GM12878 (cell line): ENCODE data around the gene LSM3. TPM values are rescaled to one million over a fixed set of nuclear protein-coding genes. Genes with fewer than 3 reads are reported as not detected.

Experiments used
- ATAC-seq: fragments of 200-7000 bp; cut with Tn5 transposase; 3 replicates; pipeline ENCODE4 v1.9.1; 2020; ENCODE audit warnings: mild to moderate bottlenecking, moderate library complexity
- BruUV-seq: library from RNA; stranded (reverse); fragments of 400-500 nt; replicated peaks from 2 replicates; lab custom pipeline; 2021; lab: Mats Ljungman, UMichigan
- CTCF ChIA-PET: fragments of 300-600 bp; sonication (Branson Sonifier 250); formaldehyde crosslinking; extraction: SDS; loops from one replicate; lab custom pipeline; 2021; ENCODE audit warnings: inconsistent platforms; lab: Yijun Ruan, JAX
- POLR2A ChIA-PET: fragments of 350-600 bp; formaldehyde crosslinking; extraction: SDS; loops from one replicate; lab custom pipeline; 2021; ENCODE audit warnings: inconsistent platforms; lab: Charles Lee
- RAD21 ChIA-PET: fragments of 300-600 bp; sonication (Branson Sonifier 250); formaldehyde crosslinking; loops from one replicate; lab custom pipeline; 2023; ENCODE audit warnings: antibody characterized with exemption; ENCODE audit not compliant: unreplicated experiment; lab: Charles Lee
- SMC1A ChIA-PET: fragments of 300-600 bp; sonication (Branson Sonifier 250); formaldehyde crosslinking; loops from one replicate; lab custom pipeline; 2023; ENCODE audit not compliant: unreplicated experiment, uncharacterized antibody; lab: Charles Lee
- DNase-seq: peaks from one replicate; pipeline ENCODE4 v3.0.0-alpha.2; 2011; ENCODE audit warnings: low read depth, low spot score
- FAIRE-seq: peaks from 3 replicates; lab custom pipeline; 2011; peaks lifted over from hg19 to GRCh38; lab: Jason Lieb, UNC
- H2AFZ ChIP-seq: 2 replicates; pipeline ENCODE4 v1.6.0; 2011; ENCODE audit warnings: low read depth, low read length, control low read depth; ENCODE audit not compliant: control insufficient read depth
- H3K27ac ChIP-seq: 2 replicates; pipeline ENCODE4 v1.5.1; 2011; ENCODE audit warnings: control low read depth; ENCODE audit not compliant: control insufficient read depth, insufficient read depth
- H3K27me3 ChIP-seq, 2 experiments: replicated peaks in 1 of 2; 2 replicates each; pipeline versions ENCODE4 v1.6.0 to v1.6.1; 2011; ENCODE audit warnings: low read length in 1 of 2; ENCODE audit not compliant: control insufficient read depth in 2 of 2, insufficient read depth in 2 of 2
- H3K36me3 ChIP-seq, 2 experiments: 2 replicates each; pipeline ENCODE4 v1.5.1; 2011; ENCODE audit warnings: low read length in 1 of 2; ENCODE audit not compliant: control insufficient read depth in 2 of 2, insufficient read depth in 2 of 2
- H3K4me1 ChIP-seq: 2 replicates; pipeline ENCODE4 v1.6.1; 2011; ENCODE audit warnings: mild to moderate bottlenecking, low read length, moderate library complexity, mixed read lengths; ENCODE audit not compliant: control insufficient read depth, insufficient read depth
- H3K4me2 ChIP-seq: 2 replicates; pipeline ENCODE4 v1.6.0; 2011; ENCODE audit warnings: control low read depth; ENCODE audit not compliant: control insufficient read depth, insufficient read depth
- H3K4me3 ChIP-seq: fragments of 200-600 bp; sonication (generic); 2 replicates; pipeline ENCODE4 v1.5.1; 2016
- H3K79me2 ChIP-seq: 2 replicates; pipeline ENCODE4 v1.6.0; 2011; ENCODE audit warnings: low read length; ENCODE audit not compliant: control insufficient read depth, insufficient read depth
- H3K9ac ChIP-seq: 2 replicates; pipeline ENCODE4 v1.8.0; 2011; ENCODE audit warnings: low read length, control low read depth, mixed read lengths; ENCODE audit not compliant: control insufficient read depth, insufficient read depth
- H3K9me3 ChIP-seq: replicated peaks from 3 replicates; pipeline ENCODE4 v1.5.1; 2011; ENCODE audit warnings: mild to moderate bottlenecking, low read length; ENCODE audit not compliant: control insufficient read depth, insufficient read depth
- H4K20me1 ChIP-seq: 2 replicates; pipeline ENCODE4 v1.6.0; 2011; ENCODE audit not compliant: control insufficient read depth, insufficient read depth
- BCL3 ChIP-seq: IDR thresholded peaks from 2 replicates; pipeline ENCODE4 v1.6.1; 2011; ENCODE audit warnings: borderline replicate concordance, low read depth, mild to moderate bottlenecking, moderate library complexity, low read length; ENCODE audit not compliant: insufficient read depth, poor library complexity, severe bottlenecking
- BRCA1 ChIP-seq: IDR thresholded peaks from 2 replicates; pipeline ENCODE4 v1.6.1; 2011; ENCODE audit warnings: low read depth, low read length, improper control_type of control experiment
- CBFB ChIP-seq: IDR thresholded peaks from 2 replicates; pipeline ENCODE4 v1.6.1; 2016; ENCODE audit warnings: antibody characterized with exemption, low read depth
- CREB1 ChIP-seq: IDR thresholded peaks from 2 replicates; pipeline ENCODE4 v1.6.1; 2012; ENCODE audit warnings: low read depth, mild to moderate bottlenecking, inconsistent platforms
- EGR1 ChIP-seq, 2 experiments: IDR thresholded peaks; 1 replicate in 1 of 2; 2 replicates in 1 of 2; pipeline ENCODE4 v1.6.1; 2011 to 2012; ENCODE audit warnings: low read depth in 2 of 2, low read length in 2 of 2, borderline replicate concordance in 1 of 2, mild to moderate bottlenecking in 1 of 2, moderate library complexity in 1 of 2
- ETV6 ChIP-seq, 2 experiments: fragments of 450-650 bp in 1 of 2; IDR thresholded peaks in 1 of 2; conservative IDR thresholded peaks in 1 of 2; 2 replicates each; pipeline ENCODE4 v1.6.1; 2014; ENCODE audit warnings: antibody characterized with exemption in 1 of 2, borderline replicate concordance in 1 of 2, low read depth in 1 of 2, mild to moderate bottlenecking in 1 of 2, moderate library complexity in 1 of 2
- HDAC2 ChIP-seq: fragments of 200-600 bp; sonication (generic); IDR thresholded peaks from 2 replicates; pipeline ENCODE4 v1.6.1; 2017
- KLF5 ChIP-seq: fragments of 450-650 bp; IDR thresholded peaks from 2 replicates; pipeline ENCODE4 v1.6.1; 2014; ENCODE audit warnings: mild to moderate bottlenecking; ENCODE audit not compliant: partially characterized antibody
- RAD51 ChIP-seq: fragments of 450-650 bp; IDR thresholded peaks from 2 replicates; pipeline ENCODE4 v1.6.1; 2016; ENCODE audit warnings: moderate library complexity, mild to moderate bottlenecking, inconsistent platforms
- RELB ChIP-seq: fragments of 450-650 bp; IDR thresholded peaks from 2 replicates; pipeline ENCODE4 v1.6.1; 2017; ENCODE audit warnings: low read depth, mild to moderate bottlenecking, moderate library complexity
- SKIL ChIP-seq: fragments of 450-650 bp; IDR thresholded peaks from 2 replicates; pipeline ENCODE4 v1.6.1; 2017; ENCODE audit warnings: mild to moderate bottlenecking, low read depth, inconsistent platforms; ENCODE audit not compliant: poor library complexity, severe bottlenecking
- STAT3 ChIP-seq: IDR thresholded peaks from 2 replicates; pipeline ENCODE4 v1.6.1; 2011; ENCODE audit warnings: low read depth, low read length, improper control_type of control experiment
- TAF1 ChIP-seq: IDR thresholded peaks from 2 replicates; pipeline ENCODE4 v1.6.1; 2011; ENCODE audit warnings: mild to moderate bottlenecking, low read depth, low read length, borderline replicate concordance
- TARDBP ChIP-seq: IDR thresholded peaks from 2 replicates; pipeline ENCODE4 v1.6.1; 2016; ENCODE audit warnings: borderline replicate concordance
- TBL1XR1 ChIP-seq: IDR thresholded peaks from 2 replicates; pipeline ENCODE4 v1.6.1; 2012; ENCODE audit warnings: low read depth, low read length, improper control_type of control experiment
- YY1 ChIP-seq: IDR thresholded peaks from 2 replicates; pipeline ENCODE4 v1.6.1; 2011; ENCODE audit warnings: low read depth, mild to moderate bottlenecking, low read length
- WGBS: methylation state at CpG from one replicate; pipeline ENCODE4 v1.1.6; 2016; ENCODE audit warnings: low lambda C conversion rate; ENCODE audit not compliant: insufficient replicate concordance, insufficient coverage; ENCODE audit errors: missing lambda C conversion rate; 5-methylcytosine and 5-hydroxymethylcytosine counted together
- in situ Hi-C: fragments of 300-500 bp; cut with MboI; formaldehyde crosslinking; loops from 9 replicates; pipeline ENCODE4 v1.14.3; 2018; ENCODE audit warnings: mixed read lengths
- intact Hi-C: fragments of 100-400 bp; cut with micrococcal nuclease; formaldehyde crosslinking; loops from one replicate; pipeline ENCODE4 v1.14.2; 2022; ENCODE audit not compliant: unreplicated experiment
- polyA plus RNA-seq, 11 experiments: library from polyadenylated mRNA; depleted of rRNA in 4 of 11; unstranded in 6 of 11; stranded (reverse) in 5 of 11; fragments of >200 nt; fragmentation: Nextera tagmentation in 4 of 11; fragmentation: Illumina TruSeq in 1 of 11; extraction: Ambion mirVana in 4 of 11; extraction: Trizol in 1 of 11; gene quantifications; 1 replicate in 1 of 11; 2 replicates in 10 of 11; pipeline versions ENCODE4 v1.2.1 to v1.2.3, GENCODE V29; 2011 to 2016; ENCODE audit warnings: inconsistent platforms in 2 of 11, missing spikeins in 2 of 11, low read depth in 1 of 11
- total RNA-seq, 4 experiments: library from RNA; depleted of rRNA in 3 of 4; stranded (reverse); fragments of >200 nt in 3 of 4; fragmentation: Illumina TruSeq in 1 of 4; extraction: Trizol in 1 of 4; gene quantifications; 2 replicates each; pipeline versions ENCODE4 v1.2.1 to v1.2.3, GENCODE V29; 2013 to 2021

Gene LSM3
- total and polyA plus RNA-seq, 10 of the 15 experiments (the other 5 are each of a cell fraction or from before 2014, with no cell fraction given), result 15.5 to 111 (median 29.1) TPM

GRCh38 chr3:14166877-14167603 is 11.6 kb upstream of the LSM3 start:
- Histone ChIP-seq H3K27me3 (no peaks in the 10 kb centered on the region), H3K79me2 (no peaks in the 10 kb centered on the region), H3K4me1 (no peaks in the 10 kb centered on the region), H3K9me3 (peaks cover 4% of the 10 kb centered on the region; the same call in 2 of the 3 replicates), H3K4me3 (no peak overlapping the region), H3K36me3 (peaks cover 13 to 44% of the 10 kb centered on the region in 2 experiments), H2AFZ (no peak overlapping the region), H3K27ac (no peak overlapping the region), H3K9ac (no peak overlapping the region), H4K20me1 (no peaks in the 10 kb centered on the region), H3K4me2 (no peak overlapping the region)
- in situ Hi-C loops (no loop called here), intact Hi-C loops (no loop called here)
- ChIA-PET CTCF (no interaction called here), RAD21 (no interaction called here), SMC1A (interaction anchor here (1.6 kb wide), 1 partner anchor 12 kb away, joined by 3 read pairs; the partner anchor contains the start of genes LSM3 and XPC), POLR2A (no interaction called here)
- TF ChIP-seq ETV6 (conservative IDR thresholded peaks at IDR 0.05 in 1 of 2, IDR thresholded peaks at IDR 0.05 in 1 of 2; ENCODE audit: borderline replicate concordance in 1 of 2, low read depth in 1 of 2) (no peak), RAD51 (no peak), TAF1 (no peak), KLF5 (no peak), SKIL (no peak), CBFB (no peak), BCL3 (no peak), EGR1 (IDR thresholded peaks at IDR 0.05; ENCODE audit: borderline replicate concordance in 1 of 2, low read depth in 2 of 2, low read length in 2 of 2) (no peak), HDAC2 (no peak), CREB1 (no peak), RELB (no peak), STAT3 (no peak), BRCA1 (no peak), TBL1XR1 (no peak), TARDBP (no peak), YY1 (no peak)
- FAIRE-seq, result no peak
- DNase-seq, result no peak
- 97% methylated on average over 9 of the region's 9 CpGs for WGBS
- no TSS peak for BruUV-seq
- no peak for ATAC-seq
